GF-D8 (cell line): ENCODE measurements around the gene TCERG1L.
"Not testable (repeated sequence)": the region's sequence is repeated elsewhere in the genome, so short reads cannot be mapped to it uniquely, and the experiment has no call there.

Experiments
- DNase-seq: peaks from one replicate; lab custom pipeline; 2025; lab: John Stamatoyannopoulos, UW

TCERG1L gene

GRCh38 chr10:131143425-131144165 is 167.9 kb downstream of the TCERG1L start:
- no peak for DNase-seq

- no peak for DNase-seq
These were observed 168.8 kb downstream of the TCERG1L start for GRCh38 chr10:131142517-131143380.

GRCh38 chr10:131141645-131142516 is 169.6 kb downstream of the TCERG1L start:
- DNase-seq: no peak

GRCh38 chr10:131141207-131141606 is 170.3 kb downstream of the TCERG1L start:
- no peak for DNase-seq

- no peak for DNase-seq
These were observed 170.9 kb downstream of the TCERG1L start for GRCh38 chr10:131140606-131141005.

GRCh38 chr10:131137223-131137622 is 174.3 kb downstream of the TCERG1L start:
- DNase-seq: no peak

- not testable (repeated sequence) for DNase-seq
These were observed 175.2 kb downstream of the TCERG1L start for GRCh38 chr10:131136336-131136735.

GRCh38 chr10:131135716-131136115 is 175.8 kb downstream of the TCERG1L start:
- DNase-seq: no peak

GRCh38 chr10:131134651-131135050 is 176.9 kb downstream of the TCERG1L start:
- DNase-seq: no peak

- DNase-seq: no peak
These were observed 177.4 kb downstream of the TCERG1L start for GRCh38 chr10:131134001-131134576.

- DNase-seq: no peak
These were observed 178.8 kb downstream of the TCERG1L start for GRCh38 chr10:131132681-131133080.

- no peak for DNase-seq
These were observed 179.6 kb downstream of the TCERG1L start for GRCh38 chr10:131131726-131132591.

- DNase-seq: no peak
These were observed 181.5 kb downstream of the TCERG1L start for GRCh38 chr10:131130025-131130424.

GRCh38 chr10:131129544-131129943 is 182.0 kb downstream of the TCERG1L start:
- DNase-seq: no peak

- DNase-seq: no peak
These were observed 182.8 kb downstream of the TCERG1L start for GRCh38 chr10:131128731-131129130.

GRCh38 chr10:131127610-131128009 is 183.9 kb downstream of the TCERG1L start:
- DNase-seq: no peak

GRCh38 chr10:131127138-131127589 is 184.4 kb downstream of the TCERG1L start:
- DNase-seq: no peak

GRCh38 chr10:131126321-131127137 is 185.0 kb downstream of the TCERG1L start:
- no peak for DNase-seq

- no peak for DNase-seq
These were observed 185.9 kb downstream of the TCERG1L start for GRCh38 chr10:131125511-131126225.
